MCF 10A (cell line): ENCODE results near the gene SARDH. TPM values are rescaled to one million over a fixed set of nuclear protein-coding genes. Genes with fewer than 3 reads are reported as not detected.

Experiments used
- BruUV-seq: library from RNA; stranded (reverse); fragments of 400-500 nt; replicated peaks from 2 replicates; lab custom pipeline; 2021; lab: Mats Ljungman, UMichigan
- CTCF ChIA-PET: fragments of 300-600 bp; sonication (Branson Sonifier 250); formaldehyde crosslinking; extraction: SDS; loops from one replicate; lab custom pipeline; 2021; ENCODE audit warnings: antibody characterized with exemption, inconsistent platforms; lab: Yijun Ruan, JAX
- POLR2A ChIA-PET: fragments of 300-600, 350-650 bp; sonication (Branson Sonifier 250); formaldehyde crosslinking; extraction: SDS; loops from one replicate; lab custom pipeline; 2020; ENCODE audit warnings: antibody characterized with exemption, inconsistent platforms; lab: Yijun Ruan, JAX
- DNase-seq: peaks from one replicate; pipeline ENCODE4 v3.0.0-alpha.2; 2018; ENCODE audit not compliant: unreplicated experiment
- H3K27ac Mint-ChIP-seq: one replicate; pipeline ENCODE4 v1.8.0; 2022; ENCODE audit warnings: mild to moderate bottlenecking, low read depth, mixed read lengths; ENCODE audit not compliant: unreplicated experiment
- H3K27me3 Mint-ChIP-seq: one replicate; pipeline ENCODE4 v1.8.0; 2022; ENCODE audit warnings: mixed read lengths; ENCODE audit not compliant: insufficient read depth, unreplicated experiment
- H3K36me3 Mint-ChIP-seq: one replicate; pipeline ENCODE4 v1.8.0; 2022; ENCODE audit warnings: mild to moderate bottlenecking, moderate library complexity, mixed read lengths; ENCODE audit not compliant: insufficient read depth, unreplicated experiment
- H3K4me1 Mint-ChIP-seq: one replicate; pipeline ENCODE4 v1.8.0; 2022; ENCODE audit warnings: mixed read lengths; ENCODE audit not compliant: insufficient read depth, unreplicated experiment
- H3K4me3 Mint-ChIP-seq: one replicate; pipeline ENCODE4 v1.8.0; 2022; ENCODE audit warnings: mild to moderate bottlenecking, moderate library complexity, mixed read lengths; ENCODE audit not compliant: unreplicated experiment
- H3K9me3 Mint-ChIP-seq: one replicate; pipeline ENCODE4 v1.8.0; 2022; ENCODE audit warnings: mixed read lengths; ENCODE audit not compliant: unreplicated experiment
- CTCF ChIP-seq: fragments of 200-600 bp; IDR thresholded peaks from one replicate; pipeline ENCODE4 v1.8.0; 2022; ENCODE audit warnings: antibody characterized with exemption, mild to moderate bottlenecking; ENCODE audit not compliant: unreplicated experiment
- intact Hi-C: fragments of 100-400 bp; cut with micrococcal nuclease; formaldehyde crosslinking; loops from 2 replicates; pipeline ENCODE4 v1.14.1; 2022
- total RNA-seq: library from RNA; stranded (reverse); gene quantifications from 2 replicates; pipeline ENCODE4 v1.2.3, GENCODE V29; 2022

Gene SARDH
- total RNA-seq, 1 experiment from 2014 or later, result not detected

- no peaks in the 10 kb centered on the region for H3K4me1 Mint-ChIP-seq
- ChIA-PET POLR2A (no interaction called here), CTCF (interaction anchor here (0.7 kb wide), 1 partner anchor 24 kb away, joined by 3 read pairs; no protein-coding TSS in a partner anchor)
- BruUV-seq, result no TSS peak
- H3K27me3 Mint-ChIP-seq, result peaks cover 71% of the 10 kb centered on the region
- H3K4me3 Mint-ChIP-seq, result no peak overlapping the region
- H3K9me3 Mint-ChIP-seq, result no peaks in the 10 kb centered on the region
- intact Hi-C loops, result no loop called here
- no peak overlapping the region for H3K27ac Mint-ChIP-seq
- no peaks in the 10 kb centered on the region for H3K36me3 Mint-ChIP-seq
- no peak for TF ChIP-seq CTCF
- DNase-seq, result no peak
Measured at GRCh38 chr9:133641861-133642595, 96.1 kb downstream of the SARDH start.

GRCh38 chr9:133641396-133641655 is 96.8 kb downstream of the SARDH start:
- no TSS peak for BruUV-seq
- no peak for DNase-seq
- H3K9me3 Mint-ChIP-seq, result no peaks in the 10 kb centered on the region
- H3K36me3 Mint-ChIP-seq, result no peaks in the 10 kb centered on the region
- H3K27me3 Mint-ChIP-seq, result peaks cover 71% of the 10 kb centered on the region
- no peak overlapping the region for H3K27ac Mint-ChIP-seq
- ChIA-PET POLR2A (no interaction called here), CTCF (no interaction called here)
- H3K4me3 Mint-ChIP-seq, result no peak overlapping the region
- H3K4me1 Mint-ChIP-seq, result no peaks in the 10 kb centered on the region
- TF ChIP-seq CTCF, result no peak
- intact Hi-C loops, result no loop called here

- DNase-seq, result no peak
- Mint-ChIP-seq H3K36me3 (no peaks in the 10 kb centered on the region), H3K27ac (no peak overlapping the region), H3K27me3 (peaks cover 68% of the 10 kb centered on the region), H3K9me3 (no peaks in the 10 kb centered on the region), H3K4me1 (no peaks in the 10 kb centered on the region), H3K4me3 (no peak overlapping the region)
- POLR2A ChIA-PET, result no interaction called here
- CTCF ChIA-PET, result no interaction called here
- intact Hi-C loops, result no loop called here
- TF ChIP-seq CTCF, result no peak
- BruUV-seq, result no TSS peak
Measured at GRCh38 chr9:133640580-133641395, 97.4 kb downstream of the SARDH start.

GRCh38 chr9:133640160-133640559 is 98.0 kb downstream of the SARDH start:
- peaks cover 66% of the 10 kb centered on the region for H3K27me3 Mint-ChIP-seq
- no peak overlapping the region for H3K27ac Mint-ChIP-seq
- H3K4me3 Mint-ChIP-seq, result no peak overlapping the region
- TF ChIP-seq CTCF, result no peak
- intact Hi-C loops, result no loop called here
- ChIA-PET POLR2A (no interaction called here), CTCF (no interaction called here)
- no peaks in the 10 kb centered on the region for H3K36me3 Mint-ChIP-seq
- no TSS peak for BruUV-seq
- H3K9me3 Mint-ChIP-seq, result no peaks in the 10 kb centered on the region
- no peak for DNase-seq
- no peaks in the 10 kb centered on the region for H3K4me1 Mint-ChIP-seq
